Common myeloid progenitor, CD34-positive (primary cell): ENCODE measurements around the gene SLAMF9.

ENCODE experiments used
- CTCF ChIA-PET: fragments of 350-600 bp; sonication (Branson Sonifier 250); formaldehyde crosslinking; loops from one replicate; lab custom pipeline; 2021; ENCODE audit warnings: antibody characterized with exemption; lab: Charles Lee
- POLR2A ChIA-PET: fragments of 350-600 bp; sonication (Branson Sonifier 250); formaldehyde crosslinking; loops from one replicate; lab custom pipeline; 2021; ENCODE audit warnings: antibody characterized with exemption; lab: Charles Lee
- DNase-seq, 3 donors: peaks; one replicate each; pipeline versions ENCODE4 v3.0.0 to v3.0.0-alpha.2; 2013
- H3K27ac ChIP-seq, 2 experiments: 1 replicate in 1 of 2; 2 replicates in 1 of 2; pipeline ENCODE4 v1.7.0; 2013; ENCODE audit warnings: inconsistent platforms in 2 of 2, low read length in 2 of 2, mild to moderate bottlenecking in 2 of 2, low read depth in 1 of 2, moderate library complexity in 1 of 2; ENCODE audit not compliant: severe bottlenecking in 2 of 2, insufficient read depth in 1 of 2, poor library complexity in 1 of 2
- H3K27me3 ChIP-seq, 5 experiments: replicated peaks in 2 of 5; 1 replicate in 3 of 5; 2 replicates in 2 of 5; pipeline versions ENCODE4 v1.6.1 to v1.7.0; 2013; ENCODE audit warnings: low read length in 4 of 5, mild to moderate bottlenecking in 2 of 5, moderate library complexity in 2 of 5, inconsistent platforms in 1 of 5; ENCODE audit not compliant: insufficient read depth in 5 of 5, control insufficient read depth in 4 of 5
- H3K36me3 ChIP-seq, 4 experiments: 1 replicate in 2 of 4; 2 replicates in 2 of 4; pipeline versions ENCODE4 v1.6.1 to v1.7.0; 2013; ENCODE audit warnings: low read length in 3 of 4, control low read depth in 1 of 4, mild to moderate bottlenecking in 1 of 4; ENCODE audit not compliant: control insufficient read depth in 4 of 4, insufficient read depth in 4 of 4
- H3K4me1 ChIP-seq, 4 experiments: 1 replicate in 3 of 4; 2 replicates in 1 of 4; pipeline versions ENCODE4 v1.6.1 to v1.7.1; 2013; ENCODE audit warnings: low read length in 3 of 4, mild to moderate bottlenecking in 3 of 4, control low read depth in 1 of 4, inconsistent platforms in 1 of 4, moderate library complexity in 1 of 4; ENCODE audit not compliant: control insufficient read depth in 4 of 4, insufficient read depth in 4 of 4; ENCODE audit errors: control extremely low read depth in 1 of 4
- H3K4me3 ChIP-seq, 7 experiments: 1 replicate in 4 of 7; 2 replicates in 3 of 7; pipeline versions ENCODE4 v1.5.1 to v1.7.0; 2013; ENCODE audit warnings: mild to moderate bottlenecking in 7 of 7, low read length in 6 of 7, moderate library complexity in 6 of 7, inconsistent platforms in 2 of 7, low read depth in 2 of 7, control low read depth in 1 of 7; ENCODE audit not compliant: insufficient read depth in 4 of 7, control insufficient read depth in 1 of 7; ENCODE audit errors: extremely low read depth in 1 of 7
- H3K9me3 ChIP-seq, 5 experiments: 1 replicate in 4 of 5; 2 replicates in 1 of 5; pipeline versions ENCODE4 v1.6.1 to v1.7.1; 2013; ENCODE audit warnings: low read length in 4 of 5, mild to moderate bottlenecking in 2 of 5, inconsistent platforms in 1 of 5, low read depth in 1 of 5, moderate library complexity in 1 of 5; ENCODE audit not compliant: control insufficient read depth in 4 of 5, insufficient read depth in 2 of 5; ENCODE audit errors: control extremely low read depth in 1 of 5
- WGBS: methylation state at CpG from one replicate; pipeline ENCODE4 v1.1.5; 2013; ENCODE audit not compliant: insufficient coverage; 5-methylcytosine and 5-hydroxymethylcytosine counted together

The SLAMF9 gene

GRCh38 chr1:159935305-159935704 is 18.7 kb downstream of the SLAMF9 start:
- Histone ChIP-seq H3K27me3 (no peaks in the 10 kb centered on the region), H3K9me3 (no peaks in the 10 kb centered on the region), H3K4me3 (no peak overlapping the region), H3K36me3 (peaks cover 0 to 2% (median 0%) of the 10 kb centered on the region in 4 experiments), H3K4me1 (peaks cover 8 to 30% (median 23%) of the 10 kb centered on the region in 4 experiments), H3K27ac (no peak overlapping the region)
- WGBS: 100% methylated on average over 10 of the region's 11 CpGs
- POLR2A ChIA-PET: interaction anchor here (1.6 kb wide), 1 partner anchor 10 kb away, joined by 7 read pairs; the partner anchor contains the start of gene TAGLN2
- CTCF ChIA-PET: interaction anchor here (1.1 to 9.8 kb wide), 15 partner anchors 8 to 146 kb away, joined by 3 to 108 read pairs (median 6); partner anchors contain the start of genes KCNJ9 and TAGLN2
- DNase-seq: no peak

- ChIA-PET CTCF (interaction anchor here (1.1 to 9.8 kb wide), 12 partner anchors 7 to 144 kb away, joined by 3 to 108 read pairs (median 6); partner anchors contain the start of genes IGSF9 and TAGLN2), POLR2A (interaction anchor here (0.7 kb wide), 1 partner anchor 11 kb away, joined by 3 read pairs; no protein-coding TSS in a partner anchor)
- Histone ChIP-seq H3K9me3 (no peaks in the 10 kb centered on the region), H3K4me3 (no peak overlapping the region), H3K27ac (no peak overlapping the region), H3K36me3 (peaks cover 0 to 2% (median 0%) of the 10 kb centered on the region in 4 experiments), H3K27me3 (no peaks in the 10 kb centered on the region), H3K4me1 (peaks cover 8 to 28% (median 23%) of the 10 kb centered on the region in 4 experiments)
- WGBS: 88% methylated on average over 5 of the region's 14 CpGs
- no peak for DNase-seq
These were observed 19.6 kb downstream of the SLAMF9 start for GRCh38 chr1:159934136-159935039.

GRCh38 chr1:159933347-159933746 is 20.7 kb downstream of the SLAMF9 start:
- ChIA-PET CTCF (interaction anchor here (0.6 to 9.8 kb wide), 7 partner anchors 10 to 271 kb away, joined by 3 to 108 read pairs (median 5); partner anchors contain the start of genes IGSF9 and TAGLN2), POLR2A (interaction anchor here (0.6 to 0.7 kb wide), 2 partner anchors 17 to 780 kb away, joined by 3 to 6 read pairs; no protein-coding TSS in a partner anchor)
- no peak for DNase-seq
- Histone ChIP-seq H3K9me3 (no peaks in the 10 kb centered on the region), H3K36me3 (peaks cover 0 to 2% (median 0%) of the 10 kb centered on the region in 4 experiments), H3K4me1 (peaks cover 8 to 27% (median 23%) of the 10 kb centered on the region in 4 experiments), H3K4me3 (no peak overlapping the region), H3K27me3 (no peaks in the 10 kb centered on the region), H3K27ac (no peak overlapping the region)
- WGBS: 100% methylated on average over 3 of the region's 4 CpGs

GRCh38 chr1:159932296-159933285 is 21.4 kb downstream of the SLAMF9 start:
- ChIA-PET CTCF (interaction anchor here (1.2 to 9.8 kb wide), 7 partner anchors 10 to 153 kb away, joined by 3 to 108 read pairs (median 5); partner anchors contain the start of genes IGSF9 and TAGLN2), POLR2A (interaction anchor here (0.6 to 0.7 kb wide), 2 partner anchors 17 to 780 kb away, joined by 3 to 6 read pairs; no protein-coding TSS in a partner anchor)
- H3K27ac ChIP-seq: no peak overlapping the region
- 90% methylated on average over 13 of the region's 16 CpGs for WGBS
- peaks cover 8 to 20% (median 18%) of the 10 kb centered on the region in 4 experiments for H3K4me1 ChIP-seq
- peaks cover 0 to 2% (median 0%) of the 10 kb centered on the region in 4 experiments for H3K36me3 ChIP-seq
- H3K4me3 ChIP-seq: no peak overlapping the region
- H3K9me3 ChIP-seq: no peaks in the 10 kb centered on the region
- no peaks in the 10 kb centered on the region for H3K27me3 ChIP-seq
- DNase-seq: peak in 1 of 3 donors; percentile 15

DNA sequence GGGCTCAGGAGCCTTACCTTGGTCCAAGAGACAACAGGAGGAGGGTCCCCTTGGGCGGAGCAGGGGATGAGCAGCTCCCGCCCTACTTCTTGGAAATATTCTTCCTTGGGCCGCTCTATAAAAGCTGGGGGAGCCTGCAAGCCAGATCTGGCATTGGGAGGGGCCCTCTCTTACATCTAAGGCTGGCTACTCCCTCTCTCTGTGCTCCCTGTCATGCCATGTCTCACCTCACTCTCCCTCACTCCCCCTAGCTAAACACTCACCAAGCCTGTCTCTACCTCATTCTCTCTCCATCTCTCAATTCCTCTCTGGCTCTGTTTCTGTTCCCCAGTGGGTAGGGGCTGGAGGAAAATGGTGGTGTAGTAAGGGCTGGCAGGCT is 22.3 kb downstream of the SLAMF9 start:
- Histone ChIP-seq H3K27ac (no peak overlapping the region), H3K9me3 (no peaks in the 10 kb centered on the region), H3K4me1 (peaks cover 3 to 12% (median 10%) of the 10 kb centered on the region in 4 experiments), H3K36me3 (peaks cover 0 to 2% (median 0%) of the 10 kb centered on the region in 4 experiments), H3K4me3 (no peak overlapping the region), H3K27me3 (no peaks in the 10 kb centered on the region)
- POLR2A ChIA-PET: no interaction called here
- CTCF ChIA-PET: interaction anchor here (1.2 to 8.7 kb wide), 3 partner anchors 8 to 154 kb away, joined by 3 to 57 read pairs (median 13); partner anchors contain the start of gene TAGLN2
- DNase-seq: no peak
- WGBS: 100% methylated on average over 3 of the region's 3 CpGs

DNA sequence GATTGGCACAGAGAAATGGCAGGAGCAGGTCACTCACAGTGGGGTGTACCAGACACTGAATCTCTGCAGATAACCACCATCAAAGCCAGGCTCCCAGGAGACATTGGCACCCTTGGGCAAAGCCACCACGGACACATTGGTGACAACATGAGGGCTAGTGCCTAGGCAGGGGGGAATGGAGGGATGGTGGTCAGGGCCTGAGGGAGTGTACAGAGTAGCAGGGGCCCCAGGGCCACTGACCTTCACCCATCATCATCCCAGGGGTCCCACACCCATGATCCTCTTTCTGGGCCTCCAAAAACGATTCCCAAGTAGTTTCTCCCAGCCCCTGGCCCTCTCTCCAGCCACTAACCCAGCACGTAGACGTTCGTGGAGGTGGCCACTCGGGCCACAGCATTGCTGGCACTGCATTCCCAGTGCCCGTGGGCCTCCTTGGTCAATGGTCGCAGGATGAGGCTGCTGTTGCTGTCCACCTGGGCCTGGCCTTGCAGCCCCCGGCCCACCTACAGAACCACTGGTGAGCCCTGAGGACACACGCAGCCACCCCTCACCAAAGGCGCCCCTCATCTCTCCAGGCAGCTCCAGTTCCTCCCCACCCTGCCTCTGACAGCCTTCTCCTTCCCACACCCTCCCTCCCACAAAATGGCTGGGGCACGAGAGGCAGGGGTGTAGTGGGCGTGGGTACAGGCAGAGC is 22.8 kb downstream of the SLAMF9 start:
- Histone ChIP-seq H3K4me3 (no peak overlapping the region), H3K4me1 (peaks cover 3 to 8% (median 5%) of the 10 kb centered on the region in 4 experiments), H3K27me3 (no peaks in the 10 kb centered on the region), H3K9me3 (no peaks in the 10 kb centered on the region), H3K27ac (no peak overlapping the region), H3K36me3 (peaks cover 0 to 2% (median 0%) of the 10 kb centered on the region in 4 experiments)
- CTCF ChIA-PET: interaction anchor here (0.6 to 8.7 kb wide), 7 partner anchors 8 to 720 kb away, joined by 3 to 57 read pairs (median 3); partner anchors contain the start of genes SLAMF8 and TAGLN2
- DNase-seq: no peak
- POLR2A ChIA-PET: no interaction called here
- WGBS: 87% methylated on average over 11 of the region's 13 CpGs
